Measurements from ENCODE around the gene NAALAD2.
"Not testable (repeated sequence)": the region's sequence is repeated elsewhere in the genome, so short reads cannot be mapped to it uniquely, and the experiment has no call there.

NAALAD2 gene

GRCh38 chr11:90134478-90135003, at the start of gene NAALAD2:
TSS of gene NAALAD2 (plus strand) at chr11:90134663. CDS start at chr11:90134759, 96 bp downstream.
- DNase-seq (ENCODE audit: low read depth, low spot score) = no peak

- not testable (repeated sequence) for DNase-seq (ENCODE audit: low read depth, low spot score)
These were observed 48.8 kb upstream of the NAALAD2 start, which contains the start of gene UBTFL1 for GRCh38 chr11:90085650-90086049. TSS of gene UBTFL1 (plus strand) at chr11:90085950. CDS start at chr11:90085950, 0 bp downstream.

GRCh38 chr11:90088731-90089130, 45.7 kb upstream of the NAALAD2 start:
- DNase-seq (ENCODE audit: low read depth, low spot score) = not testable (repeated sequence)

GRCh38 chr11:90095230-90095924, 39.1 kb upstream of the NAALAD2 start:
- not testable (repeated sequence) for DNase-seq (ENCODE audit: low read depth, low spot score)

GRCh38 chr11:90098261-90098660, 36.2 kb upstream of the NAALAD2 start:
- DNase-seq (ENCODE audit: low read depth, low spot score) = not testable (repeated sequence)

GRCh38 chr11:90100431-90100830, 34.0 kb upstream of the NAALAD2 start:
- no peak for DNase-seq (ENCODE audit: low read depth, low spot score)

GRCh38 chr11:90113541-90113940, 20.9 kb upstream of the NAALAD2 start:
- DNase-seq (ENCODE audit: low read depth, low spot score) = no peak

DNA sequence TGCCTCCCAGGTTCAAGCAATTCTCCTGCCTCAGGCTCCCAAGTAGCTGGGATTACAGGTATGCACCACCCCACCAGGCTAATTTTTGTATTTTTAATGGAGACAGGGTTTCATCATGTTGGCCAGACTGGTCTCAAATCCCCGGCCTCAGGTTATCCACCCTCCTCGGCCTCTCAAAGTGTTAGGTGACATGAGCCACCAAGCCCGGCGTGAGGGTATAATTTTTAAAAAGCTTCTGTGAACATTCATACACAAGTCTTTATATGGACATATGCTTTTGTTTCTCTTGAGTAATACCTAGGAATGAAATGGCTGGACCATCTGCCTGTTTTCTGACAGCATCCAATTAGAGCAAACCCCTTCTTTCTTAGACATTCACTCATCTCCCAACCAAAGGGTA, 14.3 kb upstream of the NAALAD2 start:
- no peak for DNase-seq (ENCODE audit: low read depth, low spot score)

DNA sequence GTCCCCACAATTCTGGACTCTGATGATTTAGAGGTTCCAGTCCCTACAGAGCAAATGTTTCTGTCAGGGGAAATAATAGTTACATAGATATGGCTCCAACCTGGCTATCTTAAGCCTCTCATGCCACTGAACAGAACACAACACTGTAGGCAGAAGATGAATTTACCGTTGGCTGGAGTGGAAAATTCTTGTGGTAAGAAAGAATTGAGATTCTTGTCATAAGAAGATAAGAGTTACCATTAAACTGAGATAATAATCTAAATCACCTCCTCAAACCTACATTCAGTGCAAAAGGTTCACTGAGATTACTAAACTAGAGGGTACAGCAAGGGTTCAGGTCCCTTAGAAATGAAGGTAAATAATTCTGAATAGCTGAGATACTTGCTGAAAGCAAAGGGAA, 10.1 kb upstream of the NAALAD2 start:
- DNase-seq (ENCODE audit: low read depth, low spot score) = no peak

DNA sequence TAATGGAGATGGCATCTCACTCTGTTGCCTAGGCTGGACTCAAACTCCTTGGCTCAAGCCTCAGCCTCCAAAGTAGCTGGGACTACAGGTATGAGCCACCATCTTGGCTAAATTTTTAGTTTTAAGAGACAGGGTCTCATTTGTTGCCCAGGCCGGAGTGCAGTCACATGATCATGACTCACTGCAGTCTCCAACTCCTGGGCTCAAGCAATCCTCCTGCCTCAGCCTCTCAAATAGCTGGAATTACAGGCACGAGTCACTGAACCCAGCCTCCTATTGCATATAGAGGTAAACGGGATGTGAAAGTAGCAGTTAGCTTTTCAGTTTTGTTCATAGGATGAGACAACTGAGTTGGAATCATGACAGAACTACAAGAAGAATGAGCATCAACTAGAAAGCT, 9.5 kb upstream of the NAALAD2 start:
- DNase-seq (ENCODE audit: low read depth, low spot score) = no peak

GRCh38 chr11:90133560-90134477, 644 bp upstream of the NAALAD2 start:
- DNase-seq (ENCODE audit: low read depth, low spot score) = no peak

DNA sequence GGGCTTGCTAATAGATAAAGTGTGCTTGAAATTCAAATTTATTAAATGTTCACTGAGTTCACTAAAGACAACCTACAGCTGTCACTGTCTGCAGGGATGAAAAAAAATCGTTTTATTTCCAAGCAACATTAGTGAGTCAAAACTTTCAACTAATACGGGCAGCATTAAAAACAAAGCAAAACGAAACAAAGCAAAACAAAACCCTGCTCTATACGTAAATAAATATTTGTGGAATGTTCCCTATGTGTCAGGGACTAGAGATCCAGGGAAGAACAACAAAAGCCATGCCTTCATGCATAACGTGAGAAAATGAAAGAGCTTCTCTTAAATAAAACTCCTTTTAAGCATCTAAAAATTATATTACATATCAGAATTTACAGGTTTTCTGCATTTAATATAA, 553 bp downstream of the NAALAD2 start:
- DNase-seq (ENCODE audit: low read depth, low spot score) = no peak

DNA sequence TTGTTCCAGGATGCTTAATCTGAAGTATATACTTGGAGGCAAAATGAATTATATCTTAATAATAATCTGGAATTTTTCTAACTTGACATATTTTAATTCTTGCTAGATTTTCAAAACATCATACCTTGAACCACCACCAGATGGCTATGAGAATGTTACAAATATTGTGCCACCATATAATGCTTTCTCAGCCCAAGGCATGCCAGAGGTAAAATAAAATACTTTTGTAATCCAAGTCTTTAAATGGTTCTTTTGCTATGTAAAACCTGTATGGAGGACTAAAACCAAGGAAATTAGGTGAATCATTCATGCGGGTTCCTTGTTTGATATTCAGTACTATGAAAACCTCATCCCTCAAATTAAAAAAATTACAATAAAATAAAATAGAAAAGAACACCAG, 14.4 kb downstream of the NAALAD2 start:
- DNase-seq (ENCODE audit: low read depth, low spot score) = no peak

- DNase-seq (ENCODE audit: low read depth, low spot score) = not testable (repeated sequence)
These were observed 32.6 kb downstream of the NAALAD2 start for GRCh38 chr11:90166982-90167573.

DNA sequence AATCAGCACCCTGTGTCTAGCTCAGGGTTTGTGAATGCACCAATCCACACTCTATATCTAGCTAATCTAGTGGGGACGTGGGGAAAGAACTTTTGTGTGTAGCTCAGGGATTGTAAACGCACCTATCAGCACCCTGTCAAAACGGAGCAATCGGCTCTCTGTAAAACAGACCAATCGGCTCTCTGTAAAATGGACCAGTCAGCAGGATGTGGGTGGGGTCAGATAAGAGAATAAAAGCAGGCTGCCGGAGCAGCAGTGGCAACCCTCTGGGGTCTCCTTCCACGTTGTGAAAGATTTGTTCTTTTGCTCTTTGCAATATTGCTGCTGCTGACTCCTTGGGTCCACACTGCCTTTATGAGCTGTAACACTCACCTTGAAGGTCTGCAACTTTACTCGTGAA, 33.2 kb downstream of the NAALAD2 start:
- not testable (repeated sequence) for DNase-seq (ENCODE audit: low read depth, low spot score)

- DNase-seq (ENCODE audit: low read depth, low spot score) = no peak
These were observed 34.1 kb downstream of the NAALAD2 start for GRCh38 chr11:90168571-90168970.

- DNase-seq (ENCODE audit: low read depth, low spot score) = no peak
These were observed 36.9 kb downstream of the NAALAD2 start for GRCh38 chr11:90171359-90171758.

DNA sequence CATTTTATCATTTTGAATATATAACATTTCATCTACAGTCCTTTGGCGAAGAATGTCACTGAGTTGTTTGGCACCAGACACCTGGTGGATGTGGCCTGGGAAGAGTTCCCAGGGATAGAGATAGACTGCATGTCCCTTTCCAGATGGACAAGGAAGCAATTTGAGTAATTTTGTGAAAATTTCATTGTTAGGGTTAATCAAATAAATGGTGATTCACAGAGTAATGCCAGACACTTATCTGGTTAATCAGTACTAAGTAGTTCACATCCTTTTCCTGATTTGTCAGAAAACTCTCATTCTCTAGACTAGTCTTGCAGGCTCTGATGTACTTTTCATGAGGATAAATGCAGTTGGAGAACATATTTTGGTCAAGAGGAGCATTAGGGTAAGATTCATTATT, 41.6 kb downstream of the NAALAD2 start:
- no peak for DNase-seq (ENCODE audit: low read depth, low spot score)

GRCh38 chr11:90178751-90179150, 44.3 kb downstream of the NAALAD2 start:
- no peak for DNase-seq (ENCODE audit: low read depth, low spot score)

DNA sequence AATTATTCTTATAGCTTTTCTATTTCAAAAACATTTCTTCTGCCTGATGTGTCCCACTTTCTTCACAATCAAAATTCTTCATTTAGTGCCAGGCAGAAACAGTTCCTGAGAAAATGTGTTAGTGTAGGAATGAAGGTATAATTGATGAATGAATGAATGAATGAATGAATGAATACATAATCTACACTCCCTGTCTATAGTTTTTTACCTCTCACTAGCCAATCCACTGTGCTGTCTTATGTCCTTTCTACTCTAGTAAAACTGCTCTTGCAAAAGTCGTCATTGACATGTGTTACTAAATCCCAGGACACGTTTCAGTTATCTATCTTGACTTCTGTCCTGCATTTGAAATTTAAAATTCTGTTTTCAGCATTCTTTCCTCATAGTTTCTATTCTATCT, 45.5 kb downstream of the NAALAD2 start:
- DNase-seq (ENCODE audit: low read depth, low spot score) = no peak

DNA sequence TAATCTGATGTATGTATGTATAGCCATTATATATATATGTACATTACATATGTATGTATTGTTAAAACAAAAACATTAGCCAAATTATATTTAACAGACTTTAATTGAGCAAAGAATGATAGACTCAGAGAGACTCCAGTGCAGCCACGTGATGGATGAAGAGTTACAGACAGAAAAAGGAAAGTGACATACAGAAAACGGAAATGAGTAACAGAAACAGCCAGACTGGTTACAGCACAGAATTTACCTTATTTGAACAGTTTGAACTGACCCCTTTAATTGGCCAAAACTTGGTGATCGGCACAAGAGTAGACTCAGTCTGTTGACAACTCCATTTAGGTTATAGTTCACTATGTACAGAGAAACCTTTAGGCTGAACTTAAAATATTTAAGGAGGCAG, 53.4 kb downstream of the NAALAD2 start:
- DNase-seq (ENCODE audit: low read depth, low spot score) = no peak

DNA sequence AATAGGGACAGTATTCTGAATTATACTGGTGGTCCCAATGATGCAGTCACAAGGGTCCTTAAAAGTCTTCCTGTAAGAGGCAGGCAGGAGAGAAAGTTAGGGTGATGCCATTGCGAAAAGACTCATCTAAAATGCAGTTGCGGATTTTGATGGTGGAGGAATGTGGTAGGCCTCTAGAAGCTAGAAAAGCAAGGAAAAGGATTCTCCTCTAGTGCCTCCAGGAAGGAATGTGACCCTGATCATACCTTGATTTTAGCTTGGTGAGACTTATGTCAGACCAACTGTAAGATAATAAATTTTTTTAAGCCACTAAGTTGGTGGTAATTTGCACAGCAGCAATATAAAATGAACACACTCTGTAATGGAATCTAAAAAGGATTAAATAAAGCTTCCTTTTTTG, 54.5 kb downstream of the NAALAD2 start:
- no peak for DNase-seq (ENCODE audit: low read depth, low spot score)
